Stomach smooth muscle (tissue), 2 donors: Measurements from ENCODE around the gene CASKIN1.

Experiments used
- H3K27ac ChIP-seq: one replicate; pipeline ENCODE4 v1.7.0; 2013; ENCODE audit warnings: mild to moderate bottlenecking, low read length, inconsistent platforms
- H3K27me3 ChIP-seq, 2 donors: one replicate each; pipeline ENCODE4 v1.7.0; 2013; ENCODE audit warnings: low read length in 2 of 2; ENCODE audit not compliant: insufficient read depth in 2 of 2, control insufficient read depth in 1 of 2
- H3K36me3 ChIP-seq, 2 donors: one replicate each; pipeline ENCODE4 v1.7.0; 2013; ENCODE audit warnings: low read length in 2 of 2; ENCODE audit not compliant: control insufficient read depth in 2 of 2, insufficient read depth in 2 of 2
- H3K4me1 ChIP-seq: one replicate; pipeline ENCODE4 v1.7.0; 2013; ENCODE audit warnings: low read length; ENCODE audit not compliant: control insufficient read depth, insufficient read depth
- H3K4me3 ChIP-seq, 2 donors: one replicate each; pipeline ENCODE4 v1.7.0; 2013; ENCODE audit warnings: low read length in 2 of 2
- H3K9ac ChIP-seq, 2 donors: one replicate each; pipeline ENCODE4 v1.7.0; 2013; ENCODE audit warnings: low read length in 2 of 2, mild to moderate bottlenecking in 1 of 2
- H3K9me3 ChIP-seq, 2 donors: one replicate each; pipeline ENCODE4 v1.7.0; 2013; ENCODE audit warnings: low read length in 2 of 2; ENCODE audit not compliant: control insufficient read depth in 2 of 2
- donor health status: healthy.
- donor health status: Pancreatic carcinoma.

Gene CASKIN1

DNA sequence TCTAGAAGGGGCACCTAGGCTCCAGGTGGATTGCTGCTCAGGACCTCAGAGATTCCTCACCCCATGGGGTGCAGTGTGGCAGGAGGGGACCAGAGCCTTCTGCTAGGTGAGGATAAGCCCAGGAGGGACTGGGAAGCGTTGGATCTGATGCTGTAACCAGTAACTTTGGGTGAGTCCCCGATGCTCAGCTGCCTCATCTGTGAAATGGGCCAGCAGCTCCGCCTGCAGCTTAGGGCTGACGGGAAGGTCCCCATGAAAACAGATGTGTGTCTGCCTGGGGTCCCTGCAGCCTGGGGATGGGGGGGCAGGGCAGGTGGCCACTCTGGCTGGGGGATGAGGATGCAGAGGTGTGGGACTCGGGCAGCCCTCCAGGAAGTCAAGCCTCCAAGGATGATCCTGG is 2.7 kb upstream of the CASKIN1 start:
- Histone ChIP-seq H3K9ac (no peak overlapping the region), H3K4me3 (no peak overlapping the region), H3K4me1 (peaks cover 19% of the 10 kb centered on the region), H3K27me3 (peaks cover 28 to 36% of the 10 kb centered on the region in 2 donors), H3K36me3 (no peaks in the 10 kb centered on the region), H3K27ac (no peak overlapping the region), H3K9me3 (no peaks in the 10 kb centered on the region)

DNA sequence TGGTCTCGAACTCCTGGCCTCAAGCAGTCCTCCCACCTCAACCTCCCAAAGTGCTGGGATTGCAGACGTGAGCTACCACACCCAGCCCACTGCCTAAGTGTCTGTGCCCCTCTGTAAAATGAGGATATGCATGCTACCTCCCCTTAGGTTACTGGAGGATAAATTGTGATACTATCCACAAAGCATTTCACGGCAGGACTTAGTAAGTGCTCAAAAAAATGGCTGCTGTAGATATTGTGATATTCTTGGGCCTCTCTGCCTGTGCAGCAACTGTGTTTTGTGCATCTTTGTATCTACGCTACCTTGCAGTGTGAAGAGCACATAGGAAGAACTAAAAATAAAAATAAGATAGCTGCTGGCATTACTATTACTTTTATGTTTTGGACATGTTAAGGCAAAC is 1.9 kb upstream of the CASKIN1 start:
- H3K36me3 ChIP-seq: no peaks in the 10 kb centered on the region

DNA sequence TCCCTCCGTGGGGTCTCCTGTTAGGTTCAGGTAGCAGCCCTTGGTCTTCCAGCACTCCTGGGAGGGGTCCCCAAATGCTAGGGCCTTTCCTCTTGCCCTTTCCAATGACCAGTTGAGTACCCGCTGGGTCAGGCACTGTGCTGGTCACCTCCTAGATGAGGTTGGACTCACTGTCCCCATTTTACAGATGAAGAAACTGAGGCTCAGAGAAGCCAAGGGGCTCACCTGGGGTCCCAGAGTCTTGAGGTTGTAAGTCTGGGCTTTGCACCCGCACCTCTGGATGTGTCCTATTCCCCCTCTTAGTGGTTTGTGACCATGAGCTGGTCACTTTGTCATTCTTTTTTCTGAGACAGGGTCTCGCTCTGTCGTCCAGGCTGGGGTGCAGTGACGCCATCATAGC is 1.4 kb upstream of the CASKIN1 start:
- Histone ChIP-seq H3K4me3 (no peak overlapping the region), H3K27ac (no peak overlapping the region), H3K9ac (no peak overlapping the region), H3K36me3 (no peaks in the 10 kb centered on the region), H3K9me3 (no peaks in the 10 kb centered on the region), H3K4me1 (peaks cover 19% of the 10 kb centered on the region), H3K27me3 (peaks cover 35 to 44% of the 10 kb centered on the region in 2 donors)

More for the DNA sequence above, 1.9 kb upstream of the CASKIN1 start:
- Histone ChIP-seq H3K27ac (no peak overlapping the region), H3K4me1 (peaks cover 19% of the 10 kb centered on the region), H3K9ac (no peak overlapping the region), H3K9me3 (no peaks in the 10 kb centered on the region), H3K27me3 (peaks cover 35 to 44% of the 10 kb centered on the region in 2 donors), H3K4me3 (no peak overlapping the region)

DNA sequence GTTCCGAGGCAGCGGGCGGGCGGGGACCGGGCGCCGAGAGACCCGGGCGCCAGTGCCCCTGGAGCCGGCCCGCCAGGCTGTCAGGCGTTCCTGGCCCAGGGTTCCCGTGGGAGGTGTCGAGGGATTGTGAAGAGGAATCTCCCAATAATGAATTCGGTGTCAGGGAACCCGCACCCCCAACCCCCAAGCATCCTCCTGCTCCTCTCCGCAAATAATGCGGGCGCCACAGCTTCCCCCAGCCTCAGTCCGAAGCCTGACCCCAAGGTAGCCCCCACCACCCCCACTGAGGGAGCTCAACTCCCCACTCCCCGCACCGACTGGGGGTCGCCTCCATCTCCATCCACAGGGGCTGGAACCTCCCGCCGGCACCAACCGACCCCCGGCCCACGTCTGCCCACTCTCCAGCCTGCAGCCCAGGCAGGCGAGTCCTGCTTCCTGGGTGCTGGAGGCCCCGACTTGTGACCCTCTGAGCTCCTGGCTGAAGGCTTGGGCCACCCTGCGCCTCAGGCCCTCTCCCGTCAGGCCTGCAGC is 641 bp upstream of the CASKIN1 start:
- Histone ChIP-seq H3K27me3 (peaks cover 35 to 44% of the 10 kb centered on the region in 2 donors), H3K4me3 (no peak overlapping the region), H3K9ac (no peak overlapping the region), H3K9me3 (no peaks in the 10 kb centered on the region), H3K4me1 (peaks cover 19% of the 10 kb centered on the region), H3K27ac (no peak overlapping the region), H3K36me3 (no peaks in the 10 kb centered on the region)

DNA sequence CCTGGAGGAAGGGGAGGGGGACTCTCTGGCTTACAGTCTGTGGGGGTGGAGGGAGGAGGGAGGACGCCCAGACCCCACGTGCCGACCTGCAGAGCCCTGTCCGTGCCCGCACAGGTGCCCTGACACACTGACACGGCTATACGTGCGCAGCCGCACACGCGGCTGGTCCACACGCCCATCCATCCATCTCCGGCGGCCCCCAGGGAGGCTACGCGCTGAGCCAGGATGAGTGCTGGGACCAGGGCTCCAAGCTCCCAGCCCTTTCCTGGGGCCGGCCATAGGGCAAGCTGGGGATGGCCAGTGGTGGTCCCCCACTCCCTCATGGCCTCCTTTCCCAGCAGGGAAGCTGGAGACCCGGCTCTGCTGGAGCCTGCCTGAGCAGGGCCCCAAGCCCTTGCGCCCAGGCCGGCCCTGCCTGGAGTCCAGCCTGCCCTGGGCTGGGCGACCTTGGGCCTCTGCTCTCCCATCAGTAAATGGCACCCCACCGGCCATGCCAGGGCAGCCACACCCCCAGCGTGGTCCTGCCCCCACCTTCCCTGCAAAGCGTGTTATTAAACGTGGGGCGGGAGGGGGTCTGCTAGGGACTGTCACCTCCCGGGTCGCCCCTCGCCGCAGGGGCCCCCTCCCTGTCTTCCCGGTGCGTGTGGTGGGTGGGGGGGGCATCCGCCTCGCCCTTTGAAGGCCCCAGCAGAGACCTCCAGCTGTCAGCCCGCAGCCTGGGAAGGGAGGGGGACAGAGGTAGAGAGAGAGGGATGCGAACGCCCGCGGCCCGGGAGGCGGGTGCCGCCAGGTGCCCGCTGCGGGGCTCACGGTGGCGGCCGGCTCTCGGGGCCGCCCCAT is 863 bp downstream of the CASKIN1 start:
- Histone ChIP-seq H3K27me3 (peaks cover 35 to 44% of the 10 kb centered on the region in 2 donors), H3K36me3 (no peaks in the 10 kb centered on the region), H3K27ac (no peak overlapping the region), H3K4me3 (peak overlapping the region in 1 of 2 donors; percentile 35), H3K9ac (no peak overlapping the region), H3K4me1 (peaks cover 19% of the 10 kb centered on the region), H3K9me3 (no peaks in the 10 kb centered on the region)

DNA sequence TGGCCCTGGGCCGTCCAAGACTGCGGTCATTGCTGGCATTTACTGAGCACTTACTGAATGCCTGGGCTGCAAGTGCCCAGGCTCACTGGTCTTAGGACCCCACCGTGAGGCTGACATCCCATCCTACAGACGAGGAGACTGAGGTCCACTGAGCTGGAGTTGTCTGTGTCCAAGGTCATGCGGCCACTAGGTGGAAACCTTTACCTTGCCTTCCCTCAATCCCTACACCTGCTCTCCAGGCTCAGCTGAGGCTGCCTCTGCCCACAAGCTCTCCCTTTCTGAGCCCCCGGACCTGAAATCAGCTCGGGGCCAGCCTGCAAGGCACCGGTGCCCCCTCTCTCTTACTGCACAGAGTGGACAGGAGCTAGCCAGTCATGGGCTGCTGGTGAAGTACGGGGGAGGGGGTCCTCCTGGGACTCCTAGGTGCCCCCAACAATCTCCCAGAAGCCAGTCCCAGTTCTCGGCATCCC is 1.5 kb downstream of the CASKIN1 start:
- H3K27me3 ChIP-seq: peaks cover 35 to 44% of the 10 kb centered on the region in 2 donors
- peaks cover 19% of the 10 kb centered on the region for H3K4me1 ChIP-seq
- H3K9me3 ChIP-seq: no peaks in the 10 kb centered on the region
- H3K9ac ChIP-seq: no peak overlapping the region
- H3K36me3 ChIP-seq: no peaks in the 10 kb centered on the region
- no peak overlapping the region for H3K27ac ChIP-seq
- H3K4me3 ChIP-seq: no peak overlapping the region

DNA sequence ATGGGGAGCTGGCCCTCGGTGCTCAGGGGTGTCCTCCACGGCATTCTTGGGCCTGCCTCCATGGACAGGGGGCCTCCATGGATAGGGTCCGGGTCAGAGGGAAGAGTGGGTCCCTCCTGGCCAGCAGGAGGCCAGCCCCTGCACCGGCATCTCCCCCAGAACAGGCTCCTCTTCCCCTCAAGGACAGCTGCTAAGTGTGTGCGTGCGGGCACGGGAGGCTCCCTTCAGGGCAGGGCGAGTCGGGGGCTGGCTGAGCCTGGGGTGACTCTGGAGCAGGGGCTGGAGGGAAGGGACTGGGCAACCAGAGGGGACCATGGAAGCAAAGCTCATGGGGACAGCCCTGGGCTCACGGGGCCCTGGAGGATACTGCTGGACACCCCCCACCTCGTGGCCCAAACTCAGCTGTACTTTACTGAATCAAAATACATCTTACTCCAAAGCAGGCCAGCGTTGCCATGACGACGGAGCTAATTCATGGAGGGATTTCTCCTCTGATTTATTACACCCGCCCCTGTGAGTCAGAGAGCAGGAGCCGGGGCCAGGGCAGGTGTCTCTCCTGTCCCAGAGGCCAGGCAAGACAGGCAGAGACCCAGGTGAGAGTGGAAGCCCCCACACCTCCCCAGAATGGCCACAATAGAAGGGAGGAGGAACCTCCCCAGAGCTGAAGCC is 2.1 kb downstream of the CASKIN1 start:
- no peak overlapping the region for H3K4me3 ChIP-seq
- peaks cover 35 to 44% of the 10 kb centered on the region in 2 donors for H3K27me3 ChIP-seq
- H3K36me3 ChIP-seq: no peaks in the 10 kb centered on the region
- H3K9ac ChIP-seq: no peak overlapping the region
- H3K9me3 ChIP-seq: no peaks in the 10 kb centered on the region
- H3K27ac ChIP-seq: no peak overlapping the region
- peaks cover 19% of the 10 kb centered on the region for H3K4me1 ChIP-seq

DNA sequence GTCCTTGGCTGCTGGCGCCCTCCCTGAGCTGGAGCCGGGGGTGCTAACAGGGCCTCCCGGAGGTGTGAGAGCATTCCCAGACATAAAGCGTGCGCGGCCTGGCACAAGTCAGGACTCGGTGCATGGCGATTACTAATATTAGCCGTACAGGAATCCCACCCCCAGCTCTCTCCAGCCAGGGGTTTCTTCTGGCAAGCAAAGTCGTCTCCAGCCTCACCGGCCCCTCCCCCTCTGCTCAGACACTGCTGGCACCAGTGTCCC is 5.0 kb downstream of the CASKIN1 start:
- H3K36me3 ChIP-seq: no peaks in the 10 kb centered on the region
- H3K9me3 ChIP-seq: no peaks in the 10 kb centered on the region
- peaks cover 22 to 29% of the 10 kb centered on the region in 2 donors for H3K27me3 ChIP-seq
- peaks cover 15% of the 10 kb centered on the region for H3K4me1 ChIP-seq
- no peak overlapping the region for H3K9ac ChIP-seq
- no peak overlapping the region for H3K27ac ChIP-seq
- no peak overlapping the region for H3K4me3 ChIP-seq

DNA sequence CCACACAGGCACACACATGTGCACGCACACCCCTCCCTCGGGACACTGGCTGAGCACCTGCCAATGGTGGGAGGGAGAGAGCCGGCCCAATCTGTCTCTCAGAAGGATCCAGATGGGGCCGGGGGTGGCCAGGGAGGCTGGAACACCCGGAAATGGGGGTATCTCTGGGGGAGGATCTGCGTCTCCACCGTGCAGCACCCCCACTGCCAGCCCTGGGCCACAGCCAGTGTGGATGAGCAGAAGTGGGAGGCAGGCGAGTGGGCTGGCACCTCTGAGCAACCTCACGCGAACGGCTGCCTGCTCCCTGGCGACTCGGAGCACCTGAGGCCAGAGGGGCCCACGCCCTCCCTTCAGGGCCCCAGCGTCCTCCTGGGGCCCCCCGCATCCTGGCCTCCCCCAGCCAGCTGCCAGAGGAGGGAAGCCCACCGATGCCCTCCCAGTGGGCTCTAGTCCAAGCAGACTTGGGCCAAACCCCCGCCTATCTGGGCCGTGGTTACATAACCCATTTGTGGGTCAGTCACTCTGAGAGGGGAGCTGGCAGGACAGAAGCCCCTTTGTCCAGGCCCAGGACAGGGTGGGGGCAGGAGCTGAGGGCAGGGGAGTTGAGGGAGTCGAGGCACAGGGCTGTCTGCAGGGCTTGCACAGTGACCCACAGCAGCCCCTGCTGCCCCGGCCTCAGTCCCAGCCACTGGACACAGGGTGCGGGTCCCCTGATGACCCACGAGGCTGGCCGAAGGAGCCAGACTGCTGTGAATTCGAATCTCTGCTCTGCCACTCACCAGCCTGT is 5.6 kb downstream of the CASKIN1 start:
- Histone ChIP-seq H3K36me3 (no peaks in the 10 kb centered on the region), H3K4me3 (no peak overlapping the region), H3K27ac (no peak overlapping the region), H3K27me3 (peaks cover 22 to 26% of the 10 kb centered on the region in 2 donors), H3K4me1 (peaks cover 11% of the 10 kb centered on the region), H3K9me3 (no peaks in the 10 kb centered on the region), H3K9ac (no peak overlapping the region)

DNA sequence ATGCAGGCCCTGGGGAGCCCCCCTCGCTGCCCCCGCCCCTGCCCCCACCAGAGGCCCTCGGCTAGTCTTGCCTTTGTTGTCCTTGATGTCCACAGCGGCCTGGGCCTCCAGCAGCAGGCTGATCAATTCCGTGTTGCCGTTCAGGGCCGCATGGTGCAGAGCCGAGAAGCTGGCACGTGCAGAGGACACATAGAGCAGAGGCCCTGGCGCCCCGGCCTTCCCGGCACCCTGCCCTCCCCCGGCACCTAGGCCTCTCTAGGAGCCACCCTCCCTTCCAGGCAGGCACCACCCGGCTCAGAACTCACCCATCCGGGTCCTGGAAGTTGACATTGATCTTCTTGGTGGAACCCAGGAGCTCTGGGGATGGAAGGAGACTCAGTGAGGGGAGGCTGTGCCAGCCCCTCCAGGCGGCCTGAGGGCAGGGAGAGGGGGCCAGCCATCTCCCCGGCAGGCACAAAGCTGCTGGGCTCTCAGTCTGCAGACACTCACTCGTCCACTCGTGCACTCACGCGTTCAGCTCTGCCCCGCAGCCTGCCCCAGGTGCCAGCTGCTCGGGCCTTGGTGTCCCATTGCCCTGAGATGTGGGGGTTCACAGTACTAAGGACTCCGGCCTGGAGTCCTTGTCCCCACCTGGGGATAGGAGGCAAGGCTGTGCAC is 6.3 kb downstream of the CASKIN1 start:
- no peaks in the 10 kb centered on the region for H3K36me3 ChIP-seq
- no peak overlapping the region for H3K9ac ChIP-seq
- H3K27ac ChIP-seq: no peak overlapping the region
- H3K27me3 ChIP-seq: peaks cover 18 to 19% of the 10 kb centered on the region in 2 donors
- no peak overlapping the region for H3K4me3 ChIP-seq
- H3K9me3 ChIP-seq: no peaks in the 10 kb centered on the region
- peaks cover 4% of the 10 kb centered on the region for H3K4me1 ChIP-seq
